Kidney epithelial cell (primary cell): Measurements from ENCODE around the gene TNFSF10. TPM values are rescaled to one million over a fixed set of nuclear protein-coding genes. Genes with fewer than 3 reads are reported as not detected.

Source experiments
- DNase-seq: peaks from one replicate; pipeline ENCODE4 v3.0.0-alpha.2; 2010; ENCODE audit warnings: low read depth
- H3K27me3 ChIP-seq: 2 replicates; pipeline ENCODE4 v1.6.0; 2011; ENCODE audit warnings: low read length; ENCODE audit not compliant: control insufficient read depth, insufficient read depth
- H3K36me3 ChIP-seq: 2 replicates; pipeline ENCODE4 v1.5.1; 2011; ENCODE audit warnings: low read length; ENCODE audit not compliant: control insufficient read depth, insufficient read depth
- H3K4me3 ChIP-seq: 2 replicates; pipeline ENCODE4 v1.5.1; 2011; ENCODE audit warnings: low read depth, mild to moderate bottlenecking, control low read depth, low read length
- CTCF ChIP-seq: IDR thresholded peaks from 2 replicates; pipeline ENCODE4 v1.5.1; 2011; ENCODE audit warnings: mild to moderate bottlenecking, moderate library complexity, low read length, control low read depth, inconsistent platforms; ENCODE audit not compliant: insufficient read depth, poor library complexity, severe bottlenecking
- total RNA-seq: library from RNA; depleted of rRNA; stranded (reverse); fragments of >200 nt; gene quantifications from 2 replicates; pipeline ENCODE4 v1.2.3, GENCODE V29; 2015

Gene TNFSF10
- total RNA-seq, 1 donor from 2014 or later = 8.6 TPM

- DNase-seq = no peak
- Histone ChIP-seq H3K27me3 (no peaks in the 10 kb centered on the region), H3K4me3 (no peak overlapping the region), H3K36me3 (no peaks in the 10 kb centered on the region)
- TF ChIP-seq CTCF = no peak
These were observed 13.8 kb upstream of the TNFSF10 start for GRCh38 chr3:172536993-172537419.

- Histone ChIP-seq H3K36me3 (no peaks in the 10 kb centered on the region), H3K4me3 (no peak overlapping the region), H3K27me3 (no peaks in the 10 kb centered on the region)
- no peak for DNase-seq
- TF ChIP-seq CTCF = no peak
These were observed 13.3 kb upstream of the TNFSF10 start for GRCh38 chr3:172536505-172536904.

- no peak for TF ChIP-seq CTCF
- H3K27me3 ChIP-seq = no peaks in the 10 kb centered on the region
- DNase-seq = no peak
- no peak overlapping the region for H3K4me3 ChIP-seq
- H3K36me3 ChIP-seq = no peaks in the 10 kb centered on the region
These were observed 7.3 kb upstream of the TNFSF10 start for GRCh38 chr3:172530566-172530965.

GRCh38 chr3:172530101-172530561, 6.9 kb upstream of the TNFSF10 start:
- Histone ChIP-seq H3K4me3 (no peak overlapping the region), H3K27me3 (no peaks in the 10 kb centered on the region), H3K36me3 (no peaks in the 10 kb centered on the region)
- no peak for DNase-seq
- no peak for TF ChIP-seq CTCF

- H3K36me3 ChIP-seq = no peaks in the 10 kb centered on the region
- no peak for DNase-seq
- no peaks in the 10 kb centered on the region for H3K27me3 ChIP-seq
- no peak for TF ChIP-seq CTCF
- H3K4me3 ChIP-seq = no peak overlapping the region
These were observed 5.4 kb upstream of the TNFSF10 start for GRCh38 chr3:172528677-172529076.

GRCh38 chr3:172527306-172527705, 4.1 kb upstream of the TNFSF10 start:
- no peaks in the 10 kb centered on the region for H3K27me3 ChIP-seq
- no peak for TF ChIP-seq CTCF
- DNase-seq = no peak
- H3K36me3 ChIP-seq = no peaks in the 10 kb centered on the region
- H3K4me3 ChIP-seq = no peak overlapping the region
